HFFc6 (cell line): ENCODE results near the gene ACOT11. TPM values are rescaled to one million over a fixed set of nuclear protein-coding genes. Genes with fewer than 3 reads are reported as not detected.
"Not testable (repeated sequence)": the region's sequence is repeated elsewhere in the genome, so short reads cannot be mapped to it uniquely, and the experiment has no call there.

ENCODE experiments used
- DNase-seq: peaks from one replicate; pipeline ENCODE4 v3.0.0-alpha.2; 2018
- H3K27ac Mint-ChIP-seq: 2 replicates; pipeline ENCODE4 v1.8.0; 2020; ENCODE audit warnings: mild to moderate bottlenecking, mixed read lengths
- H3K27me3 Mint-ChIP-seq: 2 replicates; pipeline ENCODE4 v1.8.0; 2021; ENCODE audit warnings: mild to moderate bottlenecking, moderate library complexity, mixed read lengths; ENCODE audit not compliant: insufficient read depth
- H3K36me3 Mint-ChIP-seq: 2 replicates; pipeline ENCODE4 v1.8.0; 2021; ENCODE audit warnings: low read depth, mixed read lengths
- H3K4me1 Mint-ChIP-seq: 2 replicates; pipeline ENCODE4 v1.8.0; 2020; ENCODE audit warnings: low read depth, mixed read lengths
- H3K4me3 Mint-ChIP-seq: 2 replicates; pipeline ENCODE4 v1.8.0; 2020; ENCODE audit warnings: mild to moderate bottlenecking, moderate library complexity, mixed read lengths
- H3K9me3 Mint-ChIP-seq: 2 replicates; pipeline ENCODE4 v1.8.0; 2020; ENCODE audit warnings: mild to moderate bottlenecking, mixed read lengths
- CTCF ChIP-seq: fragments of 200-600 bp; sonication (generic); IDR thresholded peaks from 2 replicates; pipeline ENCODE4 v1.5.0; 2021; ENCODE audit warnings: antibody characterized with exemption, mild to moderate bottlenecking
- total RNA-seq, 6 experiments: library from RNA; stranded (reverse); fragmentation: NEBNext Ultra II Directional; extraction: Animal tissue kit (Norgen Biotek cat#: 25700); gene quantifications; 2 replicates in 1 of 6; 3 replicates in 5 of 6; pipeline ENCODE4 v1.2.3, GENCODE V29; 2021

ACOT11 gene
- total RNA-seq, 6 experiments from 2014 or later = 2.9 to 4.8 (median 3.8) TPM

- Mint-ChIP-seq H3K4me3 (no peak overlapping the region), H3K27ac (no peak overlapping the region), H3K9me3 (no peaks in the 10 kb centered on the region), H3K27me3 (peaks cover 15% of the 10 kb centered on the region), H3K36me3 (no peaks in the 10 kb centered on the region), H3K4me1 (no peaks in the 10 kb centered on the region)
- DNase-seq = no peak
- TF ChIP-seq CTCF = no peak
Measured at GRCh38 chr1:54528613-54529012, 19.4 kb upstream of the ACOT11 start.

- no peak for TF ChIP-seq CTCF
- H3K27me3 Mint-ChIP-seq = peaks cover 16% of the 10 kb centered on the region
- DNase-seq = no peak
- no peak overlapping the region for H3K4me3 Mint-ChIP-seq
- no peaks in the 10 kb centered on the region for H3K4me1 Mint-ChIP-seq
- no peaks in the 10 kb centered on the region for H3K9me3 Mint-ChIP-seq
- no peak overlapping the region for H3K27ac Mint-ChIP-seq
- H3K36me3 Mint-ChIP-seq = no peaks in the 10 kb centered on the region
Measured at GRCh38 chr1:54532033-54532432, 16.0 kb upstream of the ACOT11 start.

GRCh38 chr1:54536656-54537055 lies 11.4 kb upstream of the ACOT11 start:
- not testable (repeated sequence) for H3K4me1 Mint-ChIP-seq, H3K27me3 Mint-ChIP-seq, H3K36me3 Mint-ChIP-seq, DNase-seq, H3K4me3 Mint-ChIP-seq, H3K27ac Mint-ChIP-seq, H3K9me3 Mint-ChIP-seq

GRCh38 chr1:54537611-54538010 lies 10.4 kb upstream of the ACOT11 start:
- H3K27me3 Mint-ChIP-seq = peaks cover 5% of the 10 kb centered on the region
- no peak for TF ChIP-seq CTCF
- no peak for DNase-seq
- peaks cover 13% of the 10 kb centered on the region for H3K4me1 Mint-ChIP-seq
- no peaks in the 10 kb centered on the region for H3K9me3 Mint-ChIP-seq
- no peak overlapping the region for H3K27ac Mint-ChIP-seq
- no peak overlapping the region for H3K4me3 Mint-ChIP-seq
- no peaks in the 10 kb centered on the region for H3K36me3 Mint-ChIP-seq

GRCh38 chr1:54538538-54538937 lies 9.5 kb upstream of the ACOT11 start:
- H3K27me3 Mint-ChIP-seq = peaks cover 5% of the 10 kb centered on the region
- H3K36me3 Mint-ChIP-seq = no peaks in the 10 kb centered on the region

More at GRCh38 chr1:54538538-54538937, 9.5 kb upstream of the ACOT11 start:
- TF ChIP-seq CTCF = no peak
- Mint-ChIP-seq H3K4me3 (no peak overlapping the region), H3K4me1 (peaks cover 22% of the 10 kb centered on the region), H3K27ac (no peak overlapping the region), H3K9me3 (no peaks in the 10 kb centered on the region)
- no peak for DNase-seq
